ENCODE results near the gene NPSR1.

The NPSR1 gene

GRCh38 chr7:34832020-34832419, 174.0 kb downstream of the NPSR1 start:
- DNase-seq (ENCODE audit: low read depth in 1 of 2, low spot score in 1 of 2), result no peak
- TF ChIP-seq JUND (IDR thresholded peaks at IDR 0.05; ENCODE audit: low read depth), result no peak
- in situ Hi-C loops (cut with HindIII; ENCODE audit: low pct_unique_long_range_greater_than_20kb, low sequenced_read_pairs), result no loop called here

GRCh38 chr7:34835901-34836600, 178.0 kb downstream of the NPSR1 start:
- TF ChIP-seq JUND (IDR thresholded peaks at IDR 0.05; ENCODE audit: low read depth), result no peak
- in situ Hi-C loops (cut with HindIII; ENCODE audit: low pct_unique_long_range_greater_than_20kb, low sequenced_read_pairs), result no loop called here
- no peak for DNase-seq (ENCODE audit: low read depth in 1 of 2, low spot score in 1 of 2)

- DNase-seq (ENCODE audit: low read depth in 1 of 2, low spot score in 1 of 2), result no peak
- in situ Hi-C loops (cut with HindIII; ENCODE audit: low pct_unique_long_range_greater_than_20kb, low sequenced_read_pairs), result no loop called here
- TF ChIP-seq JUND (IDR thresholded peaks at IDR 0.05; ENCODE audit: low read depth), result no peak
Observed at GRCh38 chr7:34837316-34837715, 179.3 kb downstream of the NPSR1 start.

- no peak for DNase-seq (ENCODE audit: low read depth in 1 of 2, low spot score in 1 of 2)
- in situ Hi-C loops (cut with HindIII; ENCODE audit: low pct_unique_long_range_greater_than_20kb, low sequenced_read_pairs), result no loop called here
- no peak for TF ChIP-seq JUND (IDR thresholded peaks at IDR 0.05; ENCODE audit: low read depth)
Observed at GRCh38 chr7:34837801-34838201, 179.8 kb downstream of the NPSR1 start.

- no peak for TF ChIP-seq JUND (IDR thresholded peaks at IDR 0.05; ENCODE audit: low read depth)
- in situ Hi-C loops (cut with HindIII; ENCODE audit: low pct_unique_long_range_greater_than_20kb, low sequenced_read_pairs), result no loop called here
- no peak for DNase-seq (ENCODE audit: low read depth in 1 of 2, low spot score in 1 of 2)
Observed at GRCh38 chr7:34838329-34838728, 180.3 kb downstream of the NPSR1 start.

GRCh38 chr7:34839645-34840044, 181.6 kb downstream of the NPSR1 start:
- TF ChIP-seq JUND (IDR thresholded peaks at IDR 0.05; ENCODE audit: low read depth), result no peak

GRCh38 chr7:34840176-34840785, 182.3 kb downstream of the NPSR1 start:
- peak in 1 of 2 experiments; percentile 68 for DNase-seq (ENCODE audit: low read depth in 1 of 2, low spot score in 1 of 2)
- no peak for TF ChIP-seq JUND (IDR thresholded peaks at IDR 0.05; ENCODE audit: low read depth)
- in situ Hi-C loops (cut with HindIII; ENCODE audit: low pct_unique_long_range_greater_than_20kb, low sequenced_read_pairs), result no loop called here

More at GRCh38 chr7:34839645-34840044, 181.6 kb downstream of the NPSR1 start:
- in situ Hi-C loops (cut with HindIII; ENCODE audit: low pct_unique_long_range_greater_than_20kb, low sequenced_read_pairs), result no loop called here
- peak in 1 of 2 experiments; percentile 46 for DNase-seq (ENCODE audit: low read depth in 1 of 2, low spot score in 1 of 2)

GRCh38 chr7:34841326-34841725, 183.3 kb downstream of the NPSR1 start:
- in situ Hi-C loops (cut with HindIII; ENCODE audit: low pct_unique_long_range_greater_than_20kb, low sequenced_read_pairs), result no loop called here
- no peak for DNase-seq (ENCODE audit: low read depth in 1 of 2, low spot score in 1 of 2)
- TF ChIP-seq JUND (IDR thresholded peaks at IDR 0.05; ENCODE audit: low read depth), result no peak

GRCh38 chr7:34842782-34843181, 184.8 kb downstream of the NPSR1 start:
- no peak for TF ChIP-seq JUND (IDR thresholded peaks at IDR 0.05; ENCODE audit: low read depth)
- in situ Hi-C loops (cut with HindIII; ENCODE audit: low pct_unique_long_range_greater_than_20kb, low sequenced_read_pairs), result no loop called here
- no peak for DNase-seq (ENCODE audit: low read depth in 1 of 2, low spot score in 1 of 2)

- in situ Hi-C loops (cut with HindIII; ENCODE audit: low pct_unique_long_range_greater_than_20kb, low sequenced_read_pairs), result no loop called here
- no peak for TF ChIP-seq JUND (IDR thresholded peaks at IDR 0.05; ENCODE audit: low read depth)
- DNase-seq (ENCODE audit: low read depth in 1 of 2, low spot score in 1 of 2), result no peak
Observed at GRCh38 chr7:34844406-34844805, 186.4 kb downstream of the NPSR1 start.

- no peak for TF ChIP-seq JUND (IDR thresholded peaks at IDR 0.05; ENCODE audit: low read depth)
- in situ Hi-C loops (cut with HindIII; ENCODE audit: low pct_unique_long_range_greater_than_20kb, low sequenced_read_pairs), result no loop called here
- DNase-seq (ENCODE audit: low read depth in 1 of 2, low spot score in 1 of 2), result no peak
Observed at GRCh38 chr7:34844936-34845665, 187.1 kb downstream of the NPSR1 start.

GRCh38 chr7:34845666-34846361, 187.8 kb downstream of the NPSR1 start:
- DNase-seq (ENCODE audit: low read depth in 1 of 2, low spot score in 1 of 2), result no peak
- TF ChIP-seq JUND (IDR thresholded peaks at IDR 0.05; ENCODE audit: low read depth), result no peak
- in situ Hi-C loops (cut with HindIII; ENCODE audit: low pct_unique_long_range_greater_than_20kb, low sequenced_read_pairs), result no loop called here

Measured in T47D (cell line).